Spleen (tissue), 11 donors: ENCODE results near the gene FAAP20. TPM values are rescaled to one million over a fixed set of nuclear protein-coding genes. Genes with fewer than 3 reads are reported as not detected.

ENCODE experiments used
- DNase-seq: peaks from one replicate; pipeline ENCODE4 v3.0.0-alpha.2; 2020
- H3K27ac ChIP-seq, 8 donors: fragments of 200-600 bp; sonication (generic) in 7 of 8; 1 replicate in 4 of 8; 2 replicates in 4 of 8; pipeline versions ENCODE4 v1.5.0 to v1.8.0; 2016 to 2021; ENCODE audit warnings: inconsistent platforms in 4 of 8, mild to moderate bottlenecking in 4 of 8, moderate library complexity in 1 of 8
- H3K27me3 ChIP-seq, 7 donors: fragments of 200-600 bp; sonication (generic) in 6 of 7; replicated peaks in 1 of 7; 1 replicate in 4 of 7; 2 replicates in 3 of 7; pipeline versions ENCODE4 v1.5.0 to v1.8.0; 2016 to 2021; ENCODE audit warnings: inconsistent platforms in 3 of 7, mild to moderate bottlenecking in 1 of 7
- H3K36me3 ChIP-seq, 6 donors: fragments of 200-600 bp; sonication (generic) in 5 of 6; 1 replicate in 4 of 6; 2 replicates in 2 of 6; pipeline versions ENCODE4 v1.5.0 to v1.8.0; 2016 to 2021; ENCODE audit warnings: inconsistent platforms in 2 of 6
- H3K4me1 ChIP-seq, 6 donors: fragments of 200-600 bp; sonication (generic) in 5 of 6; 1 replicate in 3 of 6; 2 replicates in 3 of 6; pipeline versions ENCODE4 v1.5.0 to v1.8.0; 2016 to 2021; ENCODE audit warnings: inconsistent platforms in 3 of 6
- H3K4me3 ChIP-seq, 8 donors: fragments of 200-600 bp; sonication (generic) in 7 of 8; 1 replicate in 4 of 8; 2 replicates in 4 of 8; pipeline versions ENCODE4 v1.5.0 to v1.8.0; 2016 to 2021; ENCODE audit warnings: inconsistent platforms in 4 of 8, mild to moderate bottlenecking in 4 of 8, moderate library complexity in 2 of 8
- H3K9me3 ChIP-seq, 8 donors: fragments of 200-600 bp; sonication (generic) in 7 of 8; 1 replicate in 4 of 8; 2 replicates in 4 of 8; pipeline versions ENCODE4 v1.5.0 to v1.8.0; 2016 to 2021; ENCODE audit warnings: inconsistent platforms in 4 of 8
- POLR2A ChIP-seq, 3 donors: fragments of 450-650 bp; IDR thresholded peaks; one replicate each; pipeline ENCODE4 v1.5.1; 2017; ENCODE audit warnings: antibody characterized with exemption in 3 of 3, mild to moderate bottlenecking in 1 of 3
- POLR2AphosphoS5 ChIP-seq, 3 donors: sonication (generic); formaldehyde crosslinking; IDR thresholded peaks; one replicate each; pipeline ENCODE4 v1.5.1; 2017; ENCODE audit warnings: antibody characterized with exemption in 3 of 3
- WGBS, 5 donors: extraction: QIAGEN DNeasy Blood & Tissue Kit in 3 of 5; methylation state at CpG; one replicate each; pipeline versions ENCODE4 v1.1.5 to v1.1.7; 2013 to 2018; 5-methylcytosine and 5-hydroxymethylcytosine counted together
- intact Hi-C: fragments of 100-400 bp; cut with DNase I; formaldehyde crosslinking; loops from one replicate; pipeline ENCODE4 v1.15.0; 2023; ENCODE audit warnings: low total_unique reads
- polyA plus RNA-seq, 3 donors: library from polyadenylated mRNA; stranded (reverse); fragments of 200-250 nt; gene quantifications; one replicate each; pipeline ENCODE4 v1.2.1, GENCODE V29; 2013
- total RNA-seq, 7 donors: library from RNA; depleted of rRNA in 3 of 7; stranded (reverse); fragments of >200 nt in 3 of 7; fragmentation: NEBNext Ultra II Directional in 4 of 7; extraction: Animal tissue kit (Norgen Biotek cat#: 25700) in 4 of 7; gene quantifications; one replicate each; pipeline versions ENCODE4 v1.1.0 to v1.2.1, GENCODE V29; 2016 to 2021
- TF ChIP-seq, protein P1 (sequence below), 11 experiments: fragments of 200-600 bp in 7 of 11; fragments of 450-650 bp in 4 of 11; sonication (generic) in 4 of 11; IDR thresholded peaks in 8 of 11; conservative IDR thresholded peaks in 3 of 11; 1 replicate in 7 of 11; 2 replicates in 4 of 11; pipeline versions ENCODE4 v1.4.0 to v1.8.0; 2016 to 2021; ENCODE audit warnings: antibody characterized with exemption in 11 of 11, inconsistent platforms in 4 of 11, mild to moderate bottlenecking in 1 of 11
- donor health status: healthy with polysubstance abuse.
- donor health status: DM: no; HTN: no; CAD: no; lungs with moderate emphysema.
- donor health status: DM: no; HTN: no; CAD: no.
- donor health status: Bipolar disorder and iron deficiency.
- donor health status: healthy.
- donor health status: DM: no; HTN: no; CAD: no.
- donor health status: DM: yes; HTN: yes; CAD: no.

Gene FAAP20
- total and polyA plus RNA-seq, 10 donors, result 20.6 to 113 (median 52.0) TPM

DNA sequence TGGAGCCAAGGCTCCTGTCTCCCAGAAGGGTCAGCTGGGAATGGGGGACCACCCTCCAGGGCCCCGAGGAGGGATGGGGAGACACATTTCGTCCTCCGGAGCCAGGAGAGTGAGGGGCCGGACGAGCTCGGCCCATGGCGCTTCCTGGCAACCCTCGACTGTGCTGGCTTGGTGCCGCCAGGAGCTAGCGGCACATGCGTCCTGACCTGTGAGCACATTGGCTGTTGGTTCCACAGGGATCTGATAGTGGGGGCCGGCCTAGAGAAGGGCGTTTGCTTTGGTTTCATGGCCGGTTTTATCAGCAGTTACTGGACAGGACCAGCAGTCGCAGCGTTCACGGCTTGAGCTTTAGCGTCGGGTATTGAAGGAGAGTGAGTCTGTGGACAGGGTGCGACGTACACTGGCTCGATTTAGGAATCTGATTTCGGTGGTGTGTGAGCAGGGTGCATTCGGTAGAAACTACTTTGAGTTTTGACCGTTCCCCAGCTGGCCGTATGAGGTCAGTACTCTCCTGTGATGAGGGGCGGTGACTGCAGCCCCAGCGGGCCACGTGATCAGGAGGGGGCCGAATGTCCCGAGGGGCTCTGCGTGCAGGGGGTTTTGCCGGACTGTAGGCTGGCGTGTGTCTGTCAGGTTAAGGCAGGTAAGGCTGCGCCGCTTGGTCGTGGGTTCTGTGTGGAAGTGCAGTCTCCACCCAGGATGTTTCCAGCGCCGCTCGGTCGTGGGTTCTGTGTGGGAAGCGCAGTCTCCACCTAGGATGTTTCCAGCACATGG lies 18.7 kb downstream of the FAAP20 start:
- Histone ChIP-seq H3K4me1 (peaks cover 3 to 19% (median 13%) of the 10 kb centered on the region in 6 donors), H3K27ac (no peak overlapping the region), H3K9me3 (no peaks in the 10 kb centered on the region), H3K27me3 (no peaks in the 10 kb centered on the region), H3K36me3 (peaks cover 0 to 69% (median 19%) of the 10 kb centered on the region in 6 donors), H3K4me3 (no peak overlapping the region)
- no peak for DNase-seq
- no peak for TF ChIP-seq POLR2AphosphoS5 (IDR thresholded peaks at IDR 0.05)
- TF ChIP-seq POLR2A (IDR thresholded peaks at IDR 0.05), result no peak
- TF ChIP-seq, protein P1, sequence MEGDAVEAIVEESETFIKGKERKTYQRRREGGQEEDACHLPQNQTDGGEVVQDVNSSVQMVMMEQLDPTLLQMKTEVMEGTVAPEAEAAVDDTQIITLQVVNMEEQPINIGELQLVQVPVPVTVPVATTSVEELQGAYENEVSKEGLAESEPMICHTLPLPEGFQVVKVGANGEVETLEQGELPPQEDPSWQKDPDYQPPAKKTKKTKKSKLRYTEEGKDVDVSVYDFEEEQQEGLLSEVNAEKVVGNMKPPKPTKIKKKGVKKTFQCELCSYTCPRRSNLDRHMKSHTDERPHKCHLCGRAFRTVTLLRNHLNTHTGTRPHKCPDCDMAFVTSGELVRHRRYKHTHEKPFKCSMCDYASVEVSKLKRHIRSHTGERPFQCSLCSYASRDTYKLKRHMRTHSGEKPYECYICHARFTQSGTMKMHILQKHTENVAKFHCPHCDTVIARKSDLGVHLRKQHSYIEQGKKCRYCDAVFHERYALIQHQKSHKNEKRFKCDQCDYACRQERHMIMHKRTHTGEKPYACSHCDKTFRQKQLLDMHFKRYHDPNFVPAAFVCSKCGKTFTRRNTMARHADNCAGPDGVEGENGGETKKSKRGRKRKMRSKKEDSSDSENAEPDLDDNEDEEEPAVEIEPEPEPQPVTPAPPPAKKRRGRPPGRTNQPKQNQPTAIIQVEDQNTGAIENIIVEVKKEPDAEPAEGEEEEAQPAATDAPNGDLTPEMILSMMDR (IDR thresholded peaks at IDR 0.05 in 8 of 11, conservative IDR thresholded peaks at IDR 0.05 in 3 of 11), result no peak
- WGBS, 5 donors, result 82 to 93% (median 92%) methylated on average over 32 to 42 of the region's 42 CpGs
- intact Hi-C loops, result no loop called here

DNA sequence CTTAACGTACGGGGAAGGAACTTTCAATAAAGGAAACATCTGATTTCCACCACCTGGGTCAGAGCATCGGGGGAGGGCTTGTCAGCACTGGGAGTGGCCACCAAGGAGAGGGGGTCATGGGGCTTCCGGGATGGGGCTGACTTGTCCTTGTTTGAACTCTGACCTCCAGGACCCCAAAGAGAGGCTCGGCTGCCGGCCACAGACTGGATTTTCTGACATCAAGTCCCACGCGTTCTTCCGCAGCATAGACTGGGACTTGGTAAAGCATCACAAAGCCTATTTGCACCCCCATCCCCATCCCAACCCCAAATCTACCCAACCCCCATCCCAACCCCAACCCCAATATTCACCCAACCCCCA lies 19.5 kb downstream of the FAAP20 start:
- TF ChIP-seq POLR2A (IDR thresholded peaks at IDR 0.05) (no peak), POLR2AphosphoS5 (IDR thresholded peaks at IDR 0.05) (no peak)
- TF ChIP-seq, protein P1 (IDR thresholded peaks at IDR 0.05 in 8 of 11, conservative IDR thresholded peaks at IDR 0.05 in 3 of 11), result no peak
- no peaks in the 10 kb centered on the region for H3K27me3 ChIP-seq
- intact Hi-C loops, result no loop called here
- peaks cover 3 to 19% (median 13%) of the 10 kb centered on the region in 6 donors for H3K4me1 ChIP-seq
- H3K4me3 ChIP-seq, result peak overlapping the region in 1 of 8 donors; percentile 43
- WGBS, 5 donors, result 61 to 78% (median 75%) methylated on average over 9 of the region's 9 CpGs
- no peaks in the 10 kb centered on the region for H3K9me3 ChIP-seq
- H3K27ac ChIP-seq, result peak overlapping the region in 4 of 8 donors; percentile 9 to 61 (median 36)
- H3K36me3 ChIP-seq, result peaks cover 0 to 67% (median 19%) of the 10 kb centered on the region in 6 donors
- DNase-seq, result peak; percentile 55

DNA sequence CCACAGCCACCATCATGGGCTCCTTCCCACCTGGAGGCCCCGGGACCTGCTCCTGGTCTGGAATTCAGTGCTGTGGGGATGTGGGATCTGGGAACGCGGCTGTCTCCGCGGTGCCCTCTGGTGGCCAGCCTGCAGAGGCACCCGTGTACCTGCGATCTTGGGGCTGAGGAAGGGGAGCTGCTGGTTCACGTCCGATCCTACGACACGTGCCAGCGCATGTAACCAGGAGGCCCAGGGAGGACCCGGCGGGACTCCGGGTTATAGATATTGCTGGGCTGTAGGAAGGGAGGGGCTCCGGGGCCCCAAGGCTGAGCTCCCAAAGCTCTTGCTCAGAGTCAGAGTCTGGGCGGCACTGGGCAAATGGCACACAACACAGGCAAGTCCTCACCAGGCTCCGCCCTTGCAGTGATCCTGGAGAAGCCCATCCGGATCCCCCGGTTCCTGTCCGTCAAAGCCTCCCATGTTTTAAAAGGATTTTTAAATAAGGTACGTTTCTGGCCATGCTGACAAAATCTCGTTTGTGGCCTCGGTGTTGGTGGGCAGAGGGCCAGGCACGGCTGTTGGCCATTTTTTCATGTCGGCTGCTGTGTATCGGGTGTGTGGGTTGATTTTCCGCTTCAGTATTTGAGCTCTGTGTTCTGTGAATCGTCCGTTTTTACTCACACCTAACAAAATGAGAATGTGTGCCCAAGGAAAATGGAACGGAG lies 20.1 kb downstream of the FAAP20 start:
- peaks cover 3 to 19% (median 13%) of the 10 kb centered on the region in 6 donors for H3K4me1 ChIP-seq
- H3K27ac ChIP-seq, result peak overlapping the region in 4 of 8 donors; percentile 9 to 61 (median 36)
- no peaks in the 10 kb centered on the region for H3K9me3 ChIP-seq
- peak; percentile 86 for DNase-seq
- 22 to 41% (median 35%) methylated on average over 20 to 31 of the region's 31 CpGs for WGBS, 5 donors
- TF ChIP-seq POLR2A (IDR thresholded peaks at IDR 0.05) (no peak), POLR2AphosphoS5 (IDR thresholded peaks at IDR 0.05) (peak; percentile 36 to 63 (median 57))
- TF ChIP-seq, protein P1 (IDR thresholded peaks at IDR 0.05 in 8 of 11, conservative IDR thresholded peaks at IDR 0.05 in 3 of 11), result peak; percentile 52 to 87 (median 79)
- peak overlapping the region in 4 of 8 donors; percentile 10 to 43 (median 16) for H3K4me3 ChIP-seq
- H3K36me3 ChIP-seq, result peaks cover 0 to 67% (median 19%) of the 10 kb centered on the region in 6 donors
- H3K27me3 ChIP-seq, result no peaks in the 10 kb centered on the region
- intact Hi-C loops, result no loop called here
